GM04504 (cell line): ENCODE data around the gene DEFB131B.
"Not testable (repeated sequence)": the region's sequence is repeated elsewhere in the genome, so short reads cannot be mapped to it uniquely, and the experiment has no call there.

Source experiments
- DNase-seq: peaks from one replicate; pipeline ENCODE4 v3.0.0-alpha.2; 2012; ENCODE audit warnings: low read depth

The DEFB131B gene

GRCh38 chr11:71878059-71878458 is at the start of gene DEFB131B:
TSS of gene DEFB131B (plus strand) at chr11:71878453. CDS start at chr11:71878453, 0 bp downstream.
- not testable (repeated sequence) for DNase-seq

GRCh38 chr11:71829247-71829646 is 49.0 kb upstream of the DEFB131B start:
- not testable (repeated sequence) for DNase-seq

- not testable (repeated sequence) for DNase-seq
Observed at GRCh38 chr11:71829686-71830085, 48.6 kb upstream of the DEFB131B start.

GRCh38 chr11:71832811-71833210 is 45.4 kb upstream of the DEFB131B start, which contains the start of gene DEFB108B:
TSS of gene DEFB108B (plus strand) at chr11:71833200. CDS start at chr11:71833200, 0 bp downstream.
- DNase-seq, result not testable (repeated sequence)

- DNase-seq, result not testable (repeated sequence)
Observed at GRCh38 chr11:71842720-71843119, 35.5 kb upstream of the DEFB131B start.

- not testable (repeated sequence) for DNase-seq
Observed at GRCh38 chr11:71843355-71843754, 34.9 kb upstream of the DEFB131B start.

- no peak for DNase-seq
Observed at GRCh38 chr11:71843858-71844257, 34.4 kb upstream of the DEFB131B start.

GRCh38 chr11:71853895-71854294 is 24.4 kb upstream of the DEFB131B start:
- DNase-seq, result not testable (repeated sequence)

GRCh38 chr11:71855880-71856279 is 22.4 kb upstream of the DEFB131B start:
- not testable (repeated sequence) for DNase-seq

- not testable (repeated sequence) for DNase-seq
Observed at GRCh38 chr11:71860835-71861234, 17.4 kb upstream of the DEFB131B start.

- peak; percentile 32 for DNase-seq
Observed at GRCh38 chr11:71863978-71864627, 14.2 kb upstream of the DEFB131B start.

GRCh38 chr11:71867209-71867608 is 11.0 kb upstream of the DEFB131B start:
- not testable (repeated sequence) for DNase-seq

GRCh38 chr11:71869931-71870330 is 8.3 kb upstream of the DEFB131B start:
- not testable (repeated sequence) for DNase-seq

GRCh38 chr11:71870661-71871060 is 7.6 kb upstream of the DEFB131B start:
- not testable (repeated sequence) for DNase-seq

- DNase-seq, result not testable (repeated sequence)
Observed at GRCh38 chr11:71876262-71876661, 2.0 kb upstream of the DEFB131B start.

- not testable (repeated sequence) for DNase-seq
Observed at GRCh38 chr11:71885806-71886205, 7.6 kb downstream of the DEFB131B start.

- DNase-seq, result not testable (repeated sequence)
Observed at GRCh38 chr11:71888335-71889010, 10.2 kb downstream of the DEFB131B start.

GRCh38 chr11:71889181-71889872 is 11.1 kb downstream of the DEFB131B start:
- not testable (repeated sequence) for DNase-seq

GRCh38 chr11:71895961-71896360 is 17.7 kb downstream of the DEFB131B start:
- no peak for DNase-seq

GRCh38 chr11:71901137-71901536 is 22.9 kb downstream of the DEFB131B start:
- not testable (repeated sequence) for DNase-seq

- no peak for DNase-seq
Observed at GRCh38 chr11:71908218-71908617, 30.0 kb downstream of the DEFB131B start.

GRCh38 chr11:71910775-71911174 is 32.5 kb downstream of the DEFB131B start:
- not testable (repeated sequence) for DNase-seq
